Subcutaneous adipose tissue (tissue), 4 donors: Measurements from ENCODE around the gene HES5. TPM values are rescaled to one million over a fixed set of nuclear protein-coding genes. Genes with fewer than 3 reads are reported as not detected.

Experiments
- CTCF ChIP-seq: fragments of 450-650 bp; IDR thresholded peaks from one replicate; pipeline ENCODE4 v1.5.1; 2016; ENCODE audit warnings: low read depth, mild to moderate bottlenecking, control low read depth, antibody characterized with exemption, moderate library complexity
- total RNA-seq, 4 donors: library from RNA; depleted of rRNA; stranded (reverse); fragments of >200 nt; gene quantifications; one replicate each; pipeline ENCODE4 v1.1.0, GENCODE V29; 2016

HES5 gene
- total RNA-seq, 4 donors from 2014 or later, result 0.57 TPM; not detected in 3

DNA sequence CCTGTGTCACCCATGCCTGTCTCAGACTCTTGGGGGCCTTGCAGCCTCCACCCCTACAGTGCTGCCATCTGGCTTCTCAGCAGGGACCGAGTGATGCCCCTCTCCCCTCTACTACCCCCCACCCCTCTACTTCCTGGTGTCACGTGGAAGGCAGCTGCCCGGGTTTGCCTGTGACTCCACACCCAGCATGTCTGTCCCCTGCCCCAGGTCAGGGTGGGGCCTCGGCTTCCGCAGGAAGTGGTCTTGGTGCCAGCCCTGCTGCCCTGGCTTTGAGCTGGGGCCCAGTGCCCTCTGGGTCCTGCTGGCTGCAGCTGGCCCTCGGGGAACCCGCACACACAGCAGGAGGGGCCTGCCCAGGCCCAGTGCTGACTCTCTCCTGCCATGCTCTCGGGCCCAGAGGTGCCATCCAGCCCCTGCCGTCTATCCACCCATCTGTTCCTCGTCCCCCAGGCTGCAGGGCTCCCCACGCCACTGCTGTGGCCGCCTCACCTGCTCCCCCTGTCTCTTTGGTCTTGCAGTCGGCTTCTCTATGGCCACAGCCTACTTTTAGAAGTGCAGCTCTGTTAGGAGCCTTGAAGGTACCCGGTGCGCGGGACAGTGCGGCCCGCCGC is 30.0 kb downstream of the HES5 start:
- TF ChIP-seq CTCF, result no peak

DNA sequence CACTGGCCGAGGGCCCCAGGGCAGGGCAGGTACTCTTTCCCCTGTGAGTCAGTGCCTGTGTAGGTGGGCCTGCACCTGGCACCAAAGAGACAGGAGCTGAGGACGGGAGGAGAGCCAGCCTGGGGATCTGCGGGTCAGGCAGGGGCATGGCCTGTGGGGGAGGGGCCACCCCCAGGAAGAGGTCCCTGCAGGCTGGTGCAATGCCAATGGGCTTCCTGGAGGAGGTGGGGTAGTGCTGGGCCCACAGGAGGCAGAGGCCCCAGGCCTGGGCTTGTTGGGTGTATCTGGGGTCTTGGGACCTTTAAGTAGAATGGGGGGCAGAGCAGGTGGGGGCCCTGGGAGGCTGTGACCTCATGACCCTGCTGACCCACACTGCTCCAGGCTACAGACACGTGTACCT is 30.8 kb downstream of the HES5 start:
- no peak for TF ChIP-seq CTCF

GRCh38 chr1:2498648-2499047 is 31.4 kb downstream of the HES5 start:
- no peak for TF ChIP-seq CTCF

DNA sequence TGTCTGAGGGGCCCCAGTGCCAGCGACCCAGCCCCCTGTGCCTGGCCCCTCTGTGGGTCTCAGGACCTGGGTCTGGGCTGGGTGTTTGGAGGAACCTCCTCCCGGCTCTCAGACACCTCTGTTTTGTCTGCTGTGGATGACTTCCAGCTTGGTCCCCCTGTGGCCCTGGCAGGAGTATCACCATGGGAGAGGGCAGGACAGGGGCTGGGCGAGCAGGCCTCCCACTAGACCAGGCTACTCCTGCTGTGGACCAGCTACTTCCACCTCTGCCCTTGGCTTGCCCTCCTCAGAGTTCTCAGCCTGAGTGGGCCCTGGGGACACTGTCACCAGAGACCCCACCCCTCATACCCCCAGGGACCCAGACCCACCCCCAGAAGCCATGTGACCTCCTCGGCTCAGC is 32.2 kb downstream of the HES5 start:
- no peak for TF ChIP-seq CTCF

GRCh38 chr1:2496746-2497145 is 33.3 kb downstream of the HES5 start:
- no peak for TF ChIP-seq CTCF

- TF ChIP-seq CTCF, result no peak
Observed at GRCh38 chr1:2496087-2496622, 33.9 kb downstream of the HES5 start.

GRCh38 chr1:2495546-2495945 is 34.5 kb downstream of the HES5 start:
- no peak for TF ChIP-seq CTCF
